H9 (cell line): Measurements from ENCODE around the gene HDDC2. TPM values are rescaled to one million over a fixed set of nuclear protein-coding genes. Genes with fewer than 3 reads are reported as not detected.

Experiments used
- DNase-seq: peaks from one replicate; pipeline ENCODE4 v3.0.0-alpha.2; 2017
- H2AFZ ChIP-seq: one replicate; pipeline ENCODE4 v1.6.1; 2013; ENCODE audit warnings: mild to moderate bottlenecking, low read length, control low read depth, moderate library complexity
- H2AK5ac ChIP-seq: 2 replicates; pipeline ENCODE4 v1.6.1; 2013; ENCODE audit warnings: low read length, control low read depth, mixed read lengths; ENCODE audit not compliant: insufficient read length
- H2BK120ac ChIP-seq: one replicate; pipeline ENCODE4 v1.6.1; 2013; ENCODE audit warnings: low read depth, mild to moderate bottlenecking, low read length, control low read depth, inconsistent platforms; ENCODE audit not compliant: poor library complexity, severe bottlenecking
- H2BK12ac ChIP-seq: 2 replicates; pipeline ENCODE4 v1.6.1; 2013; ENCODE audit warnings: low read length, control low read depth, mixed read lengths, low read depth; ENCODE audit not compliant: insufficient read length
- H2BK15ac ChIP-seq: 2 replicates; pipeline ENCODE4 v1.6.1; 2013; ENCODE audit warnings: low read depth, low read length, control low read depth
- H2BK20ac ChIP-seq: one replicate; pipeline ENCODE4 v1.6.1; 2013; ENCODE audit warnings: low read depth, mild to moderate bottlenecking, low read length, control low read depth, inconsistent platforms; ENCODE audit not compliant: poor library complexity, severe bottlenecking
- H2BK5ac ChIP-seq: 2 replicates; pipeline ENCODE4 v1.6.1; 2013; ENCODE audit warnings: low read length, control low read depth, mixed read lengths; ENCODE audit not compliant: insufficient read length
- H3K14ac ChIP-seq: 2 replicates; pipeline ENCODE4 v1.6.1; 2013; ENCODE audit warnings: low read length, control low read depth; ENCODE audit not compliant: insufficient read depth
- H3K18ac ChIP-seq: 2 replicates; pipeline ENCODE4 v1.6.1; 2013; ENCODE audit warnings: low read depth, mild to moderate bottlenecking, mixed read lengths, low read length, control low read depth; ENCODE audit not compliant: insufficient read length
- H3K23ac ChIP-seq: 2 replicates; pipeline ENCODE4 v1.6.1; 2013; ENCODE audit warnings: low read length, control low read depth, mixed read lengths, low read depth; ENCODE audit not compliant: insufficient read length
- H3K23me2 ChIP-seq: 2 replicates; pipeline ENCODE4 v1.6.1; 2013; ENCODE audit warnings: low read depth, mild to moderate bottlenecking, mixed read lengths, low read length, control low read depth; ENCODE audit not compliant: insufficient read length, poor library complexity, severe bottlenecking
- H3K27ac ChIP-seq: 2 replicates; pipeline ENCODE4 v1.5.1; 2013; ENCODE audit warnings: low read length, control low read depth, mixed read lengths, low read depth; ENCODE audit not compliant: insufficient read length
- H3K27me3 ChIP-seq: 2 replicates; pipeline ENCODE4 v1.6.1; 2013; ENCODE audit warnings: low read length, control low read depth, inconsistent platforms; ENCODE audit not compliant: insufficient read depth
- H3K4ac ChIP-seq: 2 replicates; pipeline ENCODE4 v1.6.1; 2013; ENCODE audit warnings: low read depth, mild to moderate bottlenecking, control low read depth, inconsistent platforms, low read length, moderate library complexity
- H3K4me1 ChIP-seq: 2 replicates; pipeline ENCODE4 v1.6.1; 2013; ENCODE audit warnings: low read length, control low read depth, inconsistent platforms; ENCODE audit not compliant: insufficient read depth
- H3K4me2 ChIP-seq: 2 replicates; pipeline ENCODE4 v1.6.1; 2013; ENCODE audit warnings: low read length, control low read depth, mixed read lengths; ENCODE audit not compliant: insufficient read length, insufficient read depth
- H3K56ac ChIP-seq: 2 replicates; pipeline ENCODE4 v1.6.1; 2013; ENCODE audit warnings: low read depth, mild to moderate bottlenecking, mixed read lengths, low read length, control low read depth; ENCODE audit not compliant: insufficient read length
- H3K79me1 ChIP-seq: 2 replicates; pipeline ENCODE4 v1.6.1; 2013; ENCODE audit warnings: low read depth, mild to moderate bottlenecking, moderate library complexity, low read length, control low read depth, inconsistent platforms; ENCODE audit not compliant: insufficient read depth, poor library complexity, severe bottlenecking
- H3K79me2 ChIP-seq: 2 replicates; pipeline ENCODE4 v1.6.1; 2013; ENCODE audit warnings: low read length, control low read depth, inconsistent platforms; ENCODE audit not compliant: insufficient read depth
- H3K9ac ChIP-seq: 2 replicates; pipeline ENCODE4 v1.6.1; 2013; ENCODE audit warnings: low read length, control low read depth, mixed read lengths; ENCODE audit not compliant: insufficient read length; ENCODE audit errors: extremely low read depth
- H3K9me3 ChIP-seq: one replicate; pipeline ENCODE4 v1.6.1; 2013; ENCODE audit warnings: low read depth, low read length, inconsistent platforms; ENCODE audit not compliant: control insufficient read depth
- H3T11ph ChIP-seq: one replicate; pipeline ENCODE4 v1.6.1; 2013; ENCODE audit warnings: mild to moderate bottlenecking, low read length, control low read depth, inconsistent platforms
- H4K20me1 ChIP-seq: one replicate; pipeline ENCODE4 v1.6.1; 2013; ENCODE audit not compliant: control insufficient read depth, insufficient read length, insufficient read depth
- H4K5ac ChIP-seq: 2 replicates; pipeline ENCODE4 v1.6.1; 2013; ENCODE audit warnings: low read depth, mild to moderate bottlenecking, mixed read lengths, low read length, control low read depth; ENCODE audit not compliant: insufficient read length
- H4K8ac ChIP-seq: replicated peaks from 2 replicates; pipeline ENCODE4 v1.6.1; 2013; ENCODE audit warnings: low read length, control low read depth, mixed read lengths, low read depth; ENCODE audit not compliant: insufficient read length
- H4K91ac ChIP-seq: 2 replicates; pipeline ENCODE4 v1.6.1; 2013; ENCODE audit warnings: low read depth, mild to moderate bottlenecking, moderate library complexity, mixed read lengths, low read length, control low read depth; ENCODE audit not compliant: insufficient read length
- H3K27ac Mint-ChIP-seq, 3 experiments: 2 replicates in 2 of 3; 3 replicates in 1 of 3; pipeline ENCODE4 v1.8.0; 2020 to 2021; ENCODE audit warnings: mixed read lengths in 3 of 3, mild to moderate bottlenecking in 1 of 3, moderate library complexity in 1 of 3
- H3K27me3 Mint-ChIP-seq: 2 replicates; pipeline ENCODE4 v1.8.0; 2021; ENCODE audit warnings: low read depth, mild to moderate bottlenecking, moderate library complexity, mixed read lengths
- H3K36me3 Mint-ChIP-seq, 3 experiments: 2 replicates in 2 of 3; 3 replicates in 1 of 3; pipeline ENCODE4 v1.8.0; 2020 to 2021; ENCODE audit warnings: low read depth in 3 of 3, mixed read lengths in 3 of 3; ENCODE audit not compliant: insufficient read depth in 1 of 3
- H3K4me1 Mint-ChIP-seq, 2 experiments: 2 replicates each; pipeline ENCODE4 v1.8.0; 2020; ENCODE audit warnings: mixed read lengths in 2 of 2
- H3K4me3 Mint-ChIP-seq, 2 experiments: 2 replicates in 1 of 2; 3 replicates in 1 of 2; pipeline ENCODE4 v1.8.0; 2020 to 2021; ENCODE audit warnings: mild to moderate bottlenecking in 2 of 2, mixed read lengths in 2 of 2, moderate library complexity in 1 of 2
- H3K9me3 Mint-ChIP-seq, 2 experiments: 2 replicates in 1 of 2; 3 replicates in 1 of 2; pipeline ENCODE4 v1.8.0; 2020; ENCODE audit warnings: mild to moderate bottlenecking in 2 of 2, mixed read lengths in 2 of 2, moderate library complexity in 1 of 2
- CTCF ChIP-seq: fragments of 200-600 bp; sonication (generic); conservative IDR thresholded peaks from 3 replicates; pipeline ENCODE4 v1.8.0; 2021; ENCODE audit warnings: antibody characterized with exemption, mild to moderate bottlenecking
- WGBS: extraction: QIAGEN DNeasy Blood & Tissue Kit; methylation state at CpG from one replicate; pipeline ENCODE4 v1.1.7; 2013; ENCODE audit warnings: missing lambda C conversion rate, low lambda C conversion rate, mixed read lengths; ENCODE audit not compliant: insufficient read length; ENCODE audit errors: extremely low coverage; 5-methylcytosine and 5-hydroxymethylcytosine counted together
- total RNA-seq: library from RNA; stranded (reverse); gene quantifications from 2 replicates; pipeline ENCODE4 v1.2.1, GENCODE V29; 2021

The HDDC2 gene
- total RNA-seq, 1 experiment from 2014 or later, result 77.8 TPM

GRCh38 chr6:125233202-125233601 lies 68.6 kb downstream of the HDDC2 start:
- Histone ChIP-seq H3K9me3 (no peaks in the 10 kb centered on the region), H3K4me2 (no peak overlapping the region), H3K18ac (no peak overlapping the region), H4K20me1 (no peaks in the 10 kb centered on the region), H2BK120ac (no peak overlapping the region), H2AK5ac (no peak overlapping the region), H3K23ac (no peak overlapping the region), H3K23me2 (no peaks in the 10 kb centered on the region), H3K4me1 (no peaks in the 10 kb centered on the region), H2BK5ac (no peak overlapping the region), H4K8ac (no peak overlapping the region), H3K9ac (no peak overlapping the region), H3K27me3 (no peaks in the 10 kb centered on the region), H4K91ac (no peak overlapping the region), H4K5ac (no peak overlapping the region), H3K79me1 (no peaks in the 10 kb centered on the region), H3K56ac (no peak overlapping the region), H2AFZ (no peak overlapping the region), H3K79me2 (no peaks in the 10 kb centered on the region), H2BK20ac (no peak overlapping the region), H2BK12ac (no peak overlapping the region), H2BK15ac (no peak overlapping the region), H3K4ac (no peak overlapping the region), H3K27ac (no peak overlapping the region), H3T11ph (no peak overlapping the region), H3K14ac (no peak overlapping the region)
- Mint-ChIP-seq H3K4me3 (no peak overlapping the region), H3K9me3 (no peaks in the 10 kb centered on the region), H3K27ac (no peak overlapping the region), H3K27me3 (no peaks in the 10 kb centered on the region), H3K36me3 (no peaks in the 10 kb centered on the region), H3K4me1 (peaks cover 8 to 11% of the 10 kb centered on the region in 2 experiments; a peak in 3 of 4 replicates)
- no CpG with 5 or more reads among the region's 3 CpGs for WGBS
- no peak for DNase-seq
- TF ChIP-seq CTCF, result no peak
